ENCODE data around the gene NMT2.

The NMT2 gene

GRCh38 chr10:15092855-15093408 lies 75.6 kb downstream of the NMT2 start:
- in situ Hi-C loops (cut with HindIII; ENCODE audit: low pct_unique_long_range_greater_than_20kb, low sequenced_read_pairs), result no loop called here
- DNase-seq (ENCODE audit: low read depth in 1 of 2, low spot score in 1 of 2), result no peak
- no peak for TF ChIP-seq JUND (IDR thresholded peaks at IDR 0.05; ENCODE audit: low read depth)

- TF ChIP-seq JUND (IDR thresholded peaks at IDR 0.05; ENCODE audit: low read depth), result no peak
- DNase-seq (ENCODE audit: low read depth in 1 of 2, low spot score in 1 of 2), result no peak
- in situ Hi-C loops (cut with HindIII; ENCODE audit: low pct_unique_long_range_greater_than_20kb, low sequenced_read_pairs), result no loop called here
Measured at GRCh38 chr10:15091418-15091817, 77.1 kb downstream of the NMT2 start.

- no peak for TF ChIP-seq JUND (IDR thresholded peaks at IDR 0.05; ENCODE audit: low read depth)
- in situ Hi-C loops (cut with HindIII; ENCODE audit: low pct_unique_long_range_greater_than_20kb, low sequenced_read_pairs), result no loop called here
- peak; percentile 95 to 96 for DNase-seq (ENCODE audit: low read depth in 1 of 2, low spot score in 1 of 2)
Measured at GRCh38 chr10:15088428-15089261, 79.8 kb downstream of the NMT2 start, which contains the start of gene ACBD7. TSS of gene ACBD7 (minus strand) at chr10:15088776. CDS start at chr10:15088728, 48 bp downstream.

GRCh38 chr10:15084502-15084922 lies 84.0 kb downstream of the NMT2 start:
- DNase-seq (ENCODE audit: low read depth in 1 of 2, low spot score in 1 of 2), result peak; percentile 85 to 100
- no peak for TF ChIP-seq JUND (IDR thresholded peaks at IDR 0.05; ENCODE audit: low read depth)
- in situ Hi-C loops (cut with HindIII; ENCODE audit: low pct_unique_long_range_greater_than_20kb, low sequenced_read_pairs), result no loop called here

- in situ Hi-C loops (cut with HindIII; ENCODE audit: low pct_unique_long_range_greater_than_20kb, low sequenced_read_pairs), result no loop called here
- no peak for TF ChIP-seq JUND (IDR thresholded peaks at IDR 0.05; ENCODE audit: low read depth)
- no peak for DNase-seq (ENCODE audit: low read depth in 1 of 2, low spot score in 1 of 2)
Measured at GRCh38 chr10:15083674-15084501, 84.6 kb downstream of the NMT2 start.

GRCh38 chr10:15075421-15075820 lies 93.1 kb downstream of the NMT2 start:
- TF ChIP-seq JUND (IDR thresholded peaks at IDR 0.05; ENCODE audit: low read depth), result no peak
- no peak for DNase-seq (ENCODE audit: low read depth in 1 of 2, low spot score in 1 of 2)
- in situ Hi-C loops (cut with HindIII; ENCODE audit: low pct_unique_long_range_greater_than_20kb, low sequenced_read_pairs), result no loop called here

- in situ Hi-C loops (cut with HindIII; ENCODE audit: low pct_unique_long_range_greater_than_20kb, low sequenced_read_pairs), result no loop called here
- TF ChIP-seq JUND (IDR thresholded peaks at IDR 0.05; ENCODE audit: low read depth), result no peak
- no peak for DNase-seq (ENCODE audit: low read depth in 1 of 2, low spot score in 1 of 2)
Measured at GRCh38 chr10:15072358-15072757, 96.1 kb downstream of the NMT2 start.

GRCh38 chr10:15069230-15069629 lies 99.3 kb downstream of the NMT2 start:
- TF ChIP-seq JUND (IDR thresholded peaks at IDR 0.05; ENCODE audit: low read depth), result no peak
- peak in 1 of 2 experiments; percentile 52 for DNase-seq (ENCODE audit: low read depth in 1 of 2, low spot score in 1 of 2)
- in situ Hi-C loops (cut with HindIII; ENCODE audit: low pct_unique_long_range_greater_than_20kb, low sequenced_read_pairs), result no loop called here

GRCh38 chr10:15068802-15069201 lies 99.7 kb downstream of the NMT2 start:
- TF ChIP-seq JUND (IDR thresholded peaks at IDR 0.05; ENCODE audit: low read depth), result no peak
- in situ Hi-C loops (cut with HindIII; ENCODE audit: low pct_unique_long_range_greater_than_20kb, low sequenced_read_pairs), result no loop called here
- DNase-seq (ENCODE audit: low read depth in 1 of 2, low spot score in 1 of 2), result no peak

- in situ Hi-C loops (cut with HindIII; ENCODE audit: low pct_unique_long_range_greater_than_20kb, low sequenced_read_pairs), result no loop called here
- TF ChIP-seq JUND (IDR thresholded peaks at IDR 0.05; ENCODE audit: low read depth), result no peak
- DNase-seq (ENCODE audit: low read depth in 1 of 2, low spot score in 1 of 2), result no peak
Measured at GRCh38 chr10:15067154-15067553, 101.3 kb downstream of the NMT2 start.

- TF ChIP-seq JUND (IDR thresholded peaks at IDR 0.05; ENCODE audit: low read depth), result no peak
- DNase-seq (ENCODE audit: low read depth in 1 of 2, low spot score in 1 of 2), result no peak
- in situ Hi-C loops (cut with HindIII; ENCODE audit: low pct_unique_long_range_greater_than_20kb, low sequenced_read_pairs), result no loop called here
Measured at GRCh38 chr10:15060638-15061037, 107.9 kb downstream of the NMT2 start.

- TF ChIP-seq JUND (IDR thresholded peaks at IDR 0.05; ENCODE audit: low read depth), result no peak
- DNase-seq (ENCODE audit: low read depth in 1 of 2, low spot score in 1 of 2), result no peak
- in situ Hi-C loops (cut with HindIII; ENCODE audit: low pct_unique_long_range_greater_than_20kb, low sequenced_read_pairs), result no loop called here
Measured at GRCh38 chr10:15059914-15060313, 108.6 kb downstream of the NMT2 start.

- TF ChIP-seq JUND (IDR thresholded peaks at IDR 0.05; ENCODE audit: low read depth), result no peak
- no peak for DNase-seq (ENCODE audit: low read depth in 1 of 2, low spot score in 1 of 2)
- in situ Hi-C loops (cut with HindIII; ENCODE audit: low pct_unique_long_range_greater_than_20kb, low sequenced_read_pairs), result no loop called here
Measured at GRCh38 chr10:15058689-15059088, 109.8 kb downstream of the NMT2 start.

Measured in T47D (cell line).